ENCODE data around the gene GAS7. TPM values are rescaled to one million over a fixed set of nuclear protein-coding genes. Genes with fewer than 3 reads are reported as not detected.

The GAS7 gene
- total and polyA plus RNA-seq, 12 donors, result 19.8 to 111 (median 61.8) TPM

DNA sequence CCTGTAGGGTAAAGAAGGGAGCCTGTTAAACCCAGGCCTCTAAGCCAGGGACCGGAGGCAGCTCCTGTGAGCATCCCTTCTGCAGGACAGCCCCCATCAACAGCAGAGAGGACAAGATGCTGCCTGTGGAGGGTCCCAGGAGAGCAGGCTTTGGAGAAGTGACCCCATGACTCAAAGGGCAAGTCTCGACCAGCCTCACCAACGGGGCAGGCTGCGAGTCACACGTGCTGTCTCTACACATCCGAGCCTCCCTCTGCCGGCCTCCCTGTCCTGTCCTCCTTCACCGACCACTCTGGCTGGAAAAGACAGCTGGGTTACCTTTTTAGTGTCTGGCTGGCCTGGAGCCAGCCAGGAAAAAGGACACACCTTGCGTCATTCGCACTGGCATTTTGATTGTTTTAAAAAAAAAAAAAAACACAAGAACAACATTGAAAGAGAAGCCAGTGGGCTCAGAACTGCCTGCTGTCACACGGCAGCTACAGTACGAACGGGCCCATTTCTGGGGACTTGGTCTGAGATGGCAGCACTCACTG is 218.9 kb downstream of the GAS7 start:
- Histone ChIP-seq H3K27me3 (no peaks in the 10 kb centered on the region), H3K36me3 (peaks cover 0 to 32% (median 0%) of the 10 kb centered on the region in 9 donors), H3K4me1 (peaks cover 0 to 32% (median 0%) of the 10 kb centered on the region in 9 donors), H3K4me3 (no peak overlapping the region), H3K27ac (no peak overlapping the region), H3K9me3 (no peaks in the 10 kb centered on the region)
- TF ChIP-seq, protein P1, sequence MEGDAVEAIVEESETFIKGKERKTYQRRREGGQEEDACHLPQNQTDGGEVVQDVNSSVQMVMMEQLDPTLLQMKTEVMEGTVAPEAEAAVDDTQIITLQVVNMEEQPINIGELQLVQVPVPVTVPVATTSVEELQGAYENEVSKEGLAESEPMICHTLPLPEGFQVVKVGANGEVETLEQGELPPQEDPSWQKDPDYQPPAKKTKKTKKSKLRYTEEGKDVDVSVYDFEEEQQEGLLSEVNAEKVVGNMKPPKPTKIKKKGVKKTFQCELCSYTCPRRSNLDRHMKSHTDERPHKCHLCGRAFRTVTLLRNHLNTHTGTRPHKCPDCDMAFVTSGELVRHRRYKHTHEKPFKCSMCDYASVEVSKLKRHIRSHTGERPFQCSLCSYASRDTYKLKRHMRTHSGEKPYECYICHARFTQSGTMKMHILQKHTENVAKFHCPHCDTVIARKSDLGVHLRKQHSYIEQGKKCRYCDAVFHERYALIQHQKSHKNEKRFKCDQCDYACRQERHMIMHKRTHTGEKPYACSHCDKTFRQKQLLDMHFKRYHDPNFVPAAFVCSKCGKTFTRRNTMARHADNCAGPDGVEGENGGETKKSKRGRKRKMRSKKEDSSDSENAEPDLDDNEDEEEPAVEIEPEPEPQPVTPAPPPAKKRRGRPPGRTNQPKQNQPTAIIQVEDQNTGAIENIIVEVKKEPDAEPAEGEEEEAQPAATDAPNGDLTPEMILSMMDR (IDR thresholded peaks at IDR 0.05), result no peak
- WGBS, 2 donors, result 49 to 56% methylated on average over 13 of the region's 13 CpGs
- DNase-seq (no peak), ATAC-seq (peak in 1 of 8 donors; percentile 22)
- intact Hi-C loops (cut with DNase I), result no loop called here

DNA sequence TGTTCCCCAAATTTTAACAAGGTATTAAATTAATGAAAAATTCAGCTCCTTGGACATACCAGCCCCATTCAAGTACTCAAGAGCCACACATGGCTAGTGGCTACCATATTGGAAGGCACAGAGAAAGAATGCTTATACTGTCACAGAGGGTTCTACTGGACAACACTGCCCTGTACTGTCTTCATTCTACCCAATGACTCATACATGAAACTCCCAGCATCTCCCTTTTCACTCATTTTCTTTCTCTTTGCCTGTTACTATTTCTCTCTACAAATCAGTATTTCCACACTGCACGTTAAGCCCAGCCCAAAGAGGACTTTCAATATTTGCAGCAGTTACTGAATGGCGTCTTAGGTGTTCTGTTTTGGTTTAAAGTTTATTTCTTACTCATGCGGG is 221.2 kb downstream of the GAS7 start:
- WGBS, 2 donors, result 86 to 88% methylated on average over 3 of the region's 3 CpGs
- Histone ChIP-seq H3K27me3 (no peaks in the 10 kb centered on the region), H3K27ac (peak overlapping the region in 1 of 10 donors; percentile 21), H3K9me3 (no peaks in the 10 kb centered on the region), H3K4me1 (peaks cover 0 to 52% (median 15%) of the 10 kb centered on the region in 9 donors), H3K36me3 (peaks cover 0 to 32% (median 0%) of the 10 kb centered on the region in 9 donors), H3K4me3 (no peak overlapping the region)
- TF ChIP-seq, protein P1 (IDR thresholded peaks at IDR 0.05), result no peak
- no peak for DNase-seq
- intact Hi-C loops (cut with DNase I), result no loop called here
- ATAC-seq, result no peak

DNA sequence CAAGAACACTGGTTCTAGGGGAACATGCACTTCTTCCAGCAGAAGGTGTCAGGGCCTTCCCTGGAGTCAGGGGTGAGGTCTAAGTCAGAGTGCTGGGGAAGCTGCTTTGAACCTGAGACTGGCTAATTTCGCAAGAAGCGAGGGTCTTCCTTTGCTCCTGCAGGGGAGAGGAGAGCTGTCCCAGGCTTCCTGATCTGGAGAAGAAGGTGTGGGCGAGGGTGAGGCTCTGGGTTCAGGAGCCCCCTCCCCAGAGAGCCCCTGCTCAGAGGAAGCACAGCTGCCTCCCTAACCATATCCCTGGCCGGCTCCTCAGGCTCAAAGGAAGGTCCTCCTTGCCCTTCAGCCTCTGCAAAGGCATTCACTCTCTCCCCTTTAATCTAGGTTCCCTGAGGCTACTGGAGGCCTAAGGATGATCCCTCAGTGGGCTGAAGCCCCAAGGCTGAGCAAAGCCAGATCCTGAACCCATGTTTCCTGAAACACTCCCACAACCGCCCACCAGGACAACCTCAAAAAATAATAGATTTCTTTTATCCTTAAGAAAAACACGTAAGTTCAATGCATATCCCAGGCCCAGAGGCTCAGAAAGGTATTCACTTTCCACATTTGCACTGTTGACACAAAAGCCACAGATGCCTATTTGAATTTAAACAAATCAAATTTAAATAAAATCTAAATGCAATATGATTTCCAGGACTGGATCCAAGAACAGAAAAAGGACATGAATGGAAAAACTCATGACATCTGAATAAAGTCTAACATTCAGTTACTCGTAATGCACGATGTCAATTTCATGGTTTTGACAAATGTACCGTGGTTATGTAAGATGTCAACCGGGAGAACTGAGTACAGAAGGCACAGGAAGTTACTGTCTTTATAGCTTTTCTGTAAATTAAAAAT is 221.9 kb downstream of the GAS7 start:
- H3K4me3 ChIP-seq, result no peak overlapping the region
- no peaks in the 10 kb centered on the region for H3K27me3 ChIP-seq
- 84 to 89% methylated on average over 10 of the region's 10 CpGs for WGBS, 2 donors
- intact Hi-C loops (cut with DNase I), result no loop called here
- H3K9me3 ChIP-seq, result no peaks in the 10 kb centered on the region
- H3K4me1 ChIP-seq, result peaks cover 0 to 58% (median 22%) of the 10 kb centered on the region in 9 donors
- H3K36me3 ChIP-seq, result peaks cover 0 to 30% (median 0%) of the 10 kb centered on the region in 9 donors
- DNase-seq (no peak), ATAC-seq (no peak)
- H3K27ac ChIP-seq, result peak overlapping the region in 1 of 10 donors; percentile 22
- TF ChIP-seq, protein P1 (IDR thresholded peaks at IDR 0.05), result no peak

DNA sequence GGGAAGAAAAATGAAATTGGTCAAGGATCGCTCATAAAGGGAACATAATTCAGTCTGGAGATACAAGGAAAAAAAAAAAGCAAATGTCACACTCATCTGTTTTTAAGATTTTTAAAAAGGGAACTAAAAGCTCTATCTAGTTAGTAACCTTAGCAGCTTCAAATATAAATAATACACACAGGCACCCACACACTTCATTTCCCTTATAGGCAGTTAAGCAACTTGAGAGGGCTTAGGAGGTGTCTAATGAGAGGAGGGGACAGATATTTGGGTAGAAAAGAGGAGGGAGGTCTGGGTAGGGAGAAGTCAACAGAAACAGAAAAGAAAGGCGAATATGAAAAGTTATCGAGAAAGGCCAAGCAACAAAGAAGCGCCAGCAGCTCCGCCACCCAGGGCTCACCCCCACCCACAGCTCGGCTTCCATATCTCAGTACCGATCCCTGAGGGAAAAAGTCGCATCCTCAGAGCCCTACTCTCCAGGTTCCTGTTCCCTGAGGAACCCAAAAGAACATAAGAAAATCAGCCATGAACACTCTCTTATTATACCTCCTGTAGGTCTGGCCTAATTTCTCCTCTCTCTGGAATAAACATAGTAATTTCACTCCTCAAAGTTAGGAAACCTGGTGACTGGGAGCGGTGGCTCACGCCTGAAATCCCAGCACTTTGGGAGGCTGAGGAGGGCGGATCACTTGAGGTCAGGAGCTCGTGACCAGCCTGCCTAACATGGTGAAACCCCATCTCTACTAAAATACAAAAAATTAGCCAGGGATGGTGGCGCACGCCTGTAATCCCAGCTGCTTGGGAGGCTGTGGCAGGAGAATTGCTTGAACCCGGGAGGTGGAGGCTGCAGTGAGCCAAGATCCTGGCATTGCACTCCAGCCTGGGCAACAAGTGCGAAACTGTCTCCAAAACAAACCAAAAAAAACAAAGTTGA is 223.7 kb downstream of the GAS7 start:
- ATAC-seq (peak in 4 of 8 donors; percentile 19 to 51 (median 38)), DNase-seq (no peak)
- Histone ChIP-seq H3K4me1 (peaks cover 0 to 59% (median 24%) of the 10 kb centered on the region in 9 donors), H3K36me3 (peaks cover 0 to 12% (median 0%) of the 10 kb centered on the region in 9 donors), H3K9me3 (no peaks in the 10 kb centered on the region), H3K27me3 (no peaks in the 10 kb centered on the region), H3K27ac (peak overlapping the region in 7 of 10 donors; percentile 22 to 70 (median 53)), H3K4me3 (no peak overlapping the region)
- TF ChIP-seq, protein P1 (IDR thresholded peaks at IDR 0.05), result no peak
- 80 to 82% methylated on average over 16 of the region's 16 CpGs for WGBS, 2 donors
- intact Hi-C loops (cut with DNase I), result no loop called here

Data from heart right ventricle (tissue), 16 donors.